Suppressor macrophage treated with lipopolysaccharide for 1 hour (primary cell): ENCODE measurements around the gene LIN7B.
A peak's percentile ranks its signal among the peaks of the same experiment; 100 is the strongest.

Experiments used
- DNase-seq, 3 donors: peaks; one replicate each; pipeline ENCODE4 v3.0.0-alpha.2; 2020 to 2022

Gene LIN7B

GRCh38 chr19:49097453-49098288, 16.5 kb upstream of the LIN7B start:
- DNase-seq = peak; percentile 75 to 81 (median 77)

- no peak for DNase-seq
Observed at GRCh38 chr19:49098795-49099194, 15.4 kb upstream of the LIN7B start.

DNA sequence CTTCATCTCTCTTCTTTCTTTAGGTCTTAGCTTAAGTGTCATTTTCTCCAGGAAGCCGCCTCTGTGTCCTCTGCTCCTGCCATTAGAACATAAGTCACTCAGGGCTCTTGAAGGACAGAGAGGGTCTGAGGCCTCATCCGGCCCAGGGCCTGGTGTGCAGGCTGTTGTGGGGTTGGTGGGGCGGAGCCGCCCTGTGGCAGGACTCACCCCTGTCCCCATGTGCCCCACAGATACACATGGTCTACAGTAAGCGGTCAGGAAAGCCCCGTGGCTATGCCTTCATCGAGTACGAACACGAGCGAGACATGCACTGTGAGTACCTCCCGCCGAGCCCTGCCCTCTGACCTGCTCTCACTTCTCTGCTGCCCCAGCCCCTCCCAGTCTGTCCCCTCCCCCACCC, 13.0 kb upstream of the LIN7B start:
- no peak for DNase-seq

GRCh38 chr19:49102303-49102702, 11.9 kb upstream of the LIN7B start:
- DNase-seq = no peak

DNA sequence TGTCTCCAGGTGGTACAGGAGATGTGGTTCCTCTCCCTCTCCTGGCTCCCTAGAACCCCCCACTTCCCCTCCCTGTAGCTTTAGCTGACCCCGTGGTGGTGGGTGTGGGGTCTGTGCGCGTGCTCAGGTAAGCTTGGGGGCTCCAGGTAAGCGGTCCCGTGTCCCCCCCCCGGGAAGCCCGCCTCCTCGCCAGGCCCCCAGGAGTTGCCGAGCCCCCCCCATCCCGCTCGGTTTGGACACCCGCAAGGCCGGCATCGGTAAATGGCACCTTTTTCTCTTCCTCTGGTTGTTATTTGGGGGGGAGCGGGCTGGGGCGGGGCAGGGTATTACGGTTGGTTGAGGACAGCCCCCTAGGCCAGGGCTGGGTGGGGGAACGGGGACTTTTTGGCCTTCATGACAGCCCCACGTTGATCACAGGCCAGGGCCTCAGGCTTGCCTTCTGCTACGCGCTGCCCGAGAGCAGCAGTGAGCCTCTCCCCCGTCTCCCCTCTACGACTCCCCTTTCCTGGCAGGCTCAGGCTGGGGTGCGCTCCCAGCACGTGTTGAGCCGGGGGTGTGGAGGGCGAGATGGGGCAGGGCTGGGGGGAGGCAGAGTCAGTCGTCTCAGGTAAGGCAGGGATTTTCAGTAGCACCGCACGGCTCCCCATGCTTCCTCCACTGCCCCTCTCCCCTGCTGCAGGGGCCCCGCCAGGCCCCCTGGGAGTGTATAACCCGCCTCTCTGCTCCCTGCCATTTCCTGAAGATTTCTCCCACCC, 10.7 kb upstream of the LIN7B start:
- no peak for DNase-seq

DNA sequence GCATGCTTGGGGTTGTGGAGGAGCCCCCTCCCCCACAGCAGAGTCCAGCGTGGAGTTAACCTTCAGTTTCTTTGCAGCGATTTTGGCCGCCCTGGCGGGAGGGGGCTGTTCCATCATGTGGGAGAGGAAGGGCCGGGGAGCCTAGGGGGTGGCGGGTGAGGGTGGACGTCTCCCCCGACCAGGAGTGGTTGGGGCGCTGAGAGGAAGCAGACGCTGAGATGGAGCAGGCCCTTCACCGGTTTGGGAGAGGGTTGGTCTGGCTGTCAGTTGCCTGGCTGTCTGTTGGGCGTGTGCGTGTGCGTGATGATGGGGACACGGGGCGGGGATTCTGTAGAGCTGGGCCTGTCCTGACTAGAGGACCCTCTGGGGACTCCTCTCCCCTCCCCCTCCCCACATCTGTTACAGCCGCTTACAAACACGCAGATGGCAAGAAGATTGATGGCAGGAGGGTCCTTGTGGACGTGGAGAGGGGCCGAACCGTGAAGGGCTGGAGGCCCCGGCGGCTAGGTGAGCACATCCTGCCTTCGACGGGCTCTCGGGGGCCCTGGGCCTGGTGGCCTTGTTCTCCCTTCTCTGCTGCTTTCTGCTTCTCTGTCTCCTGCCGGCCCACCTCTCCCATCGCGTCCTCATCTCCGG, 9.8 kb upstream of the LIN7B start:
- DNase-seq = no peak

- peak; percentile 48 to 80 (median 60) for DNase-seq
Observed at GRCh38 chr19:49106648-49107135, 7.5 kb upstream of the LIN7B start.

- DNase-seq = no peak
Observed at GRCh38 chr19:49107625-49108459, 6.3 kb upstream of the LIN7B start.

- DNase-seq = no peak
Observed at GRCh38 chr19:49109051-49109450, 5.1 kb upstream of the LIN7B start.

GRCh38 chr19:49109569-49110233, 4.5 kb upstream of the LIN7B start:
- no peak for DNase-seq

GRCh38 chr19:49110567-49110966, 3.6 kb upstream of the LIN7B start:
- no peak for DNase-seq

- peak in 1 of 3 donors; percentile 17 for DNase-seq
Observed at GRCh38 chr19:49111218-49111998, 2.8 kb upstream of the LIN7B start.

DNA sequence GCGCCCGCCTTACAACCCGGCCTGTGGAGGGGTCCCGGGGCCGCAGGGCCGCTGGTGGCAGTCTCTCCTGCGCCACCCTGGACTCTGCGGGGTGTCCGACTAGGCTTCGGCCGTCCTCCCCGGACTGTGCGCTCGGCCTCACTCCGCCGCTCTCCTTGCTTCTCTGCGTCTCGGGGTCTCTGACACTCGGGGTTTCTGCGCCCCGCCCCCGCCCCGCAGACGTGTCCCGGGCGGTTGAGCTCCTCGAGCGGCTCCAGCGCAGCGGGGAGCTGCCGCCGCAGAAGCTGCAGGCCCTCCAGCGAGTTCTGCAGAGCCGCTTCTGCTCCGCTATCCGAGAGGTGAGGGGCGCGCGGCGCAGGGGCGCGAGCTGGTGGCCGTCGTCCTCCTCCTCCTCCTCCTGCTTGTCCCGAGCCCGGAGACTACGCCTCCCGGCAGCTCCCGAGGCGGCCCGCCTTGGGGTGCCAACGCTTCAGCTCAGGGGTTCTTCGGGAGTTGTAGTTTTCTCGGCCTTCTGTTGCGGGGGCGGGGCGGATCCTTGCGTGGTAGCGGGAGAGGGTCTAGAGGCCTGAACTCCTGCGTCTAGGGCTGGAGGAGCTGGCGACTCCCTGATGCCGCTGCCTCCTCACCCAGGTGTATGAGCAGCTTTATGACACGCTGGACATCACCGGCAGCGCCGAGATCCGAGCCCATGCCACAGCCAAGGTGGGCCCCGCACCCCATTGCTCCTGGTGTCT, 627 bp downstream of the LIN7B start:
- peak; percentile 59 to 76 (median 64) for DNase-seq

- DNase-seq = peak; percentile 58 to 72 (median 68)
Observed at GRCh38 chr19:49116544-49116943, 2.4 kb downstream of the LIN7B start.

DNA sequence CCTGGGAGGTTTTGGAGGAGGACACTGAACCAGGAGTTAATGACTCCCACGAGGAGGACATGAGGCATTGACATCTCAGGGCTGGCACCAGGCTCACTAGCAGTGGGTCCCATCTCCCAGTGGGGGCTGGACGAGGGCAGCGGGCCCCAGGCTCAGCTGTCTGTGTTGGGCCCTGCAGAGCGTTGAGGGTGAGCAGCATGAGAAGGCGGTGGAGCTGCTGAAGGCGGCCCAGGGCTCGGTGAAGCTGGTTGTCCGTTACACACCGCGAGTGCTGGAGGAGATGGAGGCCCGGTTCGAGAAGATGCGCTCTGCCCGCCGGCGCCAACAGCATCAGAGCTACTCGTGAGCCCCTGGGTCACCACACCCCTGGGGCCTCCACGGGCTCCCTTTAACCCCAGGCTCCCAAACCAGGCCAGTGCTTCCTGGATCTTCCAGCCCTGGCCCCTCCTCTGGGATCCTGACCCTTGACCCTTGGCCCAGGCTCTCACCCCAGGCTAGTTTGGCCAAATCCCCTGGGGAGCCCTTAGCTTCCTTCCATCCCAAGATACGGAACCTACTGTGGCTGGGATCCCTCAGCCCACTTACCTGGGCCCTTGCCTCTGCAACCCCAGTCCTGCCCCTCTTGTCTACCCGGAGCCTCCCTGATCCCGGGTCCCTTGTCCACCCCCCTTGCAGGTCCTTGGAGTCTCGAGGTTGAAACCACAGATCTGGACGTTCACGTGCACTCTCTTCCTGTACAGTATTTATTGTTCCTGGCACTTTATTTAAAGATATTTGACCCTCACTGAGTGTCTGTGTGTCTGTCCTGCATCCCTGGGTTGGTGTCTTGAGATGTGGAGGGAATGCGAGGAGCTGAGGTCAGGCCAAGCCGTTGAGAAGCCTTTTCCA, 3.8 kb downstream of the LIN7B start:
- no peak for DNase-seq

DNA sequence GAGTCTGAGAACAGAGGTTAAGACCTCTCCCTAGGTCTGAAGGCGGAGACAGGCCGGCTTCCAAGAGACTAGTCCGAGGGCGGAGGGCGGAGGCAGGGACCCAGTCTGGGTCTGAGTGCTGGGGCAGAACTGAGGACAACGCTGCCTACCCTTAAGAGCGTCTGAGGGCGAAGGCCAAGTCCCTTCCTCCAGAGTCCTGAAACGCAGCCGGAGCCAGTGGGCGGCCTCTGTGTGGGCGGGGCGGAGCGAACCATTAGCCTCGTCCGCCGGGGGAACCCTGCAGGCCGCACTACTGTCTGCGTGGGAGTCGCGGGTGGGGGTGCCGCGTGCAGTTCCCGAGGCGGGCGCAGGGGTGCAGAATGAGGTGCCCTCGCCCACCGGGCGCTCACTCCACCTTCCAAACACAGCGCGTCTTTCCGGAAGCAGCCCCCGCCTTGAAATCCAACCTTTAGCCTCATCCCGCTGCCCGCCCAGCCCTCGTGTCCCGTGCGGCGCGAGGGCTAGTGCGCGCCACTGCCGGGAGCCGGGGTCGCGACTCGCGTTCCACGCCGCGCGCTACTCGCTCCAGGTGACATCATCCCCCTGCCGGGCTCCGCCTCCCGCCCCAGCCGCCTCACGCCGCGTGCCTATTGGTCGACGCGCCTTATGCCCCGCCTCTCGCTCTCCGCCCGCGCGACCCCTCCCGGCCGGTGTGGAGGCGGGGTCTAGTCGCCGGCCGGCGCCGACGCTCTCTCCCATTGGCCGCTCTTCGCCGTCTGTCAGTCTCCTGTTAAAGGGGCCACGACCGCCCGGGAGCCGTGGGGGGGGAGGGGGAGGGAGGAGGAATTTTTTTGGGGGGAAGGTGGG, 4.6 kb downstream of the LIN7B start, which contains the start of gene C19orf73:
TSS of gene C19orf73 (minus strand) at position 579 of the 846 bp plus-strand sequence. CDS start at position 458, 121 bp downstream.
- DNase-seq = peak; percentile 97 to 99 (median 98)

DNA sequence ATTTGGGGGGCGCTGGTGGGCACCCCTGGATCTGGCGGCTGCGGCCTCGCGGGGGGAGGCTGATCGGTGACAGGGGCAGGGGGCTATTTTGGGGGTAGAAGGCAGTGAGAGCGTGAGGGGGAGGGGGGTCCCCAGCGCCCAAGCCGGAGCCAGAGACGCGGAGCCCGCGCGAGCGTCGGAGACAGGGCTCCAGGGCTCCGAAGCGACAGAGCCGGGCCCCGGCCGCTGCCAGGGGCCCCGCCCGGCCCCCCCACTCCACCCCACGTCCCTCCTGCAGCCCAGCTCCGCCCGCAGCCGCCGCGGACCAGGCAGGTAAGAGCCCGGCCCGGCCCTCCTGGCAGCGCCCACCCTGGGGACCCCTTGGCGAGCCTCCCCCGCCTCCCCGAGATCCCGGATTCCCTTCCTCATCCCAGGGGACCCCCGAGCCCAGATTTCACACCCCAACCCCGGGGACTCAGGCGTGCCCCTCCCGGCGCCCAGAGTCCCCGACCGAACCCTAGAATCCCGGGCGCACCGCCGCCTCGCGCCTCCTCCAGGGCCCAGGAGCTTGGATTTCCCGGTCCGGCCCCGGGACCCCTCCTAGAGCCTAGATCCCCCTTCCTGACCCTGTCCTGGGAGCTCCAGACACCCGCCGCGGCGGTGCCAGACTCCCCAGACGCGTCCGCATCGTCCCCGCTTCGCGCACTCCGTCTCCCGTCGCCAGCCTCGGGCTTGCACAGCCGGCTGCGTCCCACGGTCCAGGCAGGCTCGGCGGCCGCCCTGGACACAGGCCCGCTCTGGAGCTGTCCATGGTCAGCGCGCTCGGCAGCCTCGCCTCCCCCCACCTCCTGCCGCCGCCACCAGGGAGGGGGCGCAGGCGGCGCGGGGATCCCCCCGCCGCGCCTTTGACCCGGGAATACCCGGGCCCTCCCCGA, 5.5 kb downstream of the LIN7B start, which contains the start of gene PPFIA3:
TSS of gene PPFIA3 (plus strand) at position 134 of the 914 bp plus-strand sequence. CDS start 8,330 bp downstream, outside the sequence.
- peak; percentile 62 to 86 (median 70) for DNase-seq
